Endothelial cell of umbilical vein (primary cell): ENCODE data around the gene CCBE1. TPM values are rescaled to one million over a fixed set of nuclear protein-coding genes. Genes with fewer than 3 reads are reported as not detected.

ENCODE experiments used
- BruUV-seq: library from RNA; stranded (reverse); fragments of 400-500 nt; replicated peaks from 2 replicates; lab custom pipeline; 2021; lab: Mats Ljungman, UMichigan
- CTCF ChIA-PET: fragments of 300-600, 350-600 bp; sonication (Branson Sonifier 250); formaldehyde crosslinking; loops from one replicate; lab custom pipeline; 2021; ENCODE audit warnings: antibody characterized with exemption, inconsistent platforms; lab: Charles Lee
- POLR2A ChIA-PET: fragments of 300-600, 350-600 bp; sonication (Branson Sonifier 250); formaldehyde crosslinking; loops from one replicate; lab custom pipeline; 2021; ENCODE audit warnings: antibody characterized with exemption, inconsistent platforms; lab: Charles Lee
- DNase-seq: peaks from one replicate; pipeline ENCODE4 v3.0.0-alpha.2; 2011; ENCODE audit warnings: low read depth, low spot score
- FAIRE-seq: peaks from 2 replicates; lab custom pipeline; 2011; peaks lifted over from hg19 to GRCh38; lab: Jason Lieb, UNC
- H2AFZ ChIP-seq: 2 replicates; pipeline ENCODE4 v1.6.0; 2012; ENCODE audit warnings: low read depth, low read length, control low read depth, inconsistent platforms
- H3K27ac ChIP-seq: 2 replicates; pipeline ENCODE4 v1.5.1; 2011; ENCODE audit warnings: low read depth, mild to moderate bottlenecking, control low read depth, low read length, moderate library complexity; ENCODE audit not compliant: insufficient read depth
- H3K27me3 ChIP-seq, 2 experiments: 2 replicates each; pipeline versions ENCODE4 v1.6.0 to v1.6.1; 2011; ENCODE audit warnings: low read length in 2 of 2, mixed read lengths in 1 of 2; ENCODE audit not compliant: control insufficient read depth in 2 of 2, insufficient read depth in 2 of 2
- H3K36me3 ChIP-seq, 2 experiments: 2 replicates in 1 of 2; 3 replicates in 1 of 2; pipeline ENCODE4 v1.5.1; 2011; ENCODE audit warnings: low read length in 2 of 2, mild to moderate bottlenecking in 1 of 2, moderate library complexity in 1 of 2; ENCODE audit not compliant: control insufficient read depth in 2 of 2, insufficient read depth in 2 of 2; ENCODE audit errors: extremely low read depth in 1 of 2
- H3K4me1 ChIP-seq: 3 replicates; pipeline ENCODE4 v1.5.1; 2011; ENCODE audit warnings: mild to moderate bottlenecking, low read length; ENCODE audit not compliant: control insufficient read depth, insufficient read depth; ENCODE audit errors: extremely low read depth
- H3K4me2 ChIP-seq: 2 replicates; pipeline ENCODE4 v1.6.1; 2011; ENCODE audit warnings: low read length, control low read depth, mixed read lengths; ENCODE audit not compliant: insufficient read depth
- H3K4me3 ChIP-seq, 3 experiments: fragments of 200-600 bp in 1 of 3; sonication (generic), shearing (Covaris generic) in 1 of 3; replicated peaks in 1 of 3; 2 replicates each; pipeline ENCODE4 v1.5.1; 2011 to 2016; ENCODE audit warnings: control low read depth in 3 of 3, low read length in 3 of 3, mild to moderate bottlenecking in 2 of 3, inconsistent platforms in 1 of 3, low read depth in 1 of 3, moderate library complexity in 1 of 3; ENCODE audit not compliant: insufficient read depth in 1 of 3
- H3K79me2 ChIP-seq: 2 replicates; pipeline ENCODE4 v1.6.0; 2012; ENCODE audit warnings: low read length, inconsistent platforms; ENCODE audit not compliant: control insufficient read depth, insufficient read depth
- H3K9ac ChIP-seq: replicated peaks from 2 replicates; pipeline ENCODE3; 2011; ENCODE audit warnings: low read length, control low read depth; ENCODE audit not compliant: insufficient read depth; ENCODE audit errors: extremely low read depth
- H3K9me1 ChIP-seq: replicated peaks from 3 replicates; pipeline ENCODE4 v1.6.0; 2011; ENCODE audit warnings: mild to moderate bottlenecking, low read length; ENCODE audit not compliant: control insufficient read depth, insufficient read depth; ENCODE audit errors: extremely low read depth
- H3K9me3 ChIP-seq: replicated peaks from 2 replicates; pipeline ENCODE4 v1.5.1; 2012; ENCODE audit warnings: low read length, inconsistent platforms; ENCODE audit not compliant: control insufficient read depth, insufficient read depth
- H4K20me1 ChIP-seq: replicated peaks from 2 replicates; pipeline ENCODE3; 2011; ENCODE audit warnings: mild to moderate bottlenecking, low read length; ENCODE audit not compliant: control insufficient read depth, insufficient read depth; ENCODE audit errors: extremely low read depth
- EZH2 ChIP-seq: IDR thresholded peaks from 2 replicates; pipeline ENCODE4 v1.6.1; 2012; ENCODE audit warnings: borderline replicate concordance, low read depth, mild to moderate bottlenecking, moderate library complexity, low read length, inconsistent platforms; ENCODE audit not compliant: severe bottlenecking
- FOS ChIP-seq: IDR thresholded peaks from 2 replicates; pipeline ENCODE4 v1.6.1; 2011; ENCODE audit warnings: mild to moderate bottlenecking, low read length, moderate library complexity, borderline replicate concordance; ENCODE audit not compliant: insufficient read depth
- GATA2 ChIP-seq: IDR thresholded peaks from 2 replicates; pipeline ENCODE4 v1.7.0; 2011; ENCODE audit warnings: low read depth, mild to moderate bottlenecking, moderate library complexity, mixed read lengths, low read length; ENCODE audit not compliant: insufficient read length, insufficient read depth
- JUN ChIP-seq: IDR thresholded peaks from 2 replicates; pipeline ENCODE4 v1.6.1; 2011; ENCODE audit warnings: borderline replicate concordance, low read depth; ENCODE audit not compliant: insufficient read length, insufficient read depth
- MYC ChIP-seq: IDR thresholded peaks from one replicate; pipeline ENCODE4 v1.6.1; 2011; ENCODE audit warnings: mild to moderate bottlenecking, low read depth, low read length
- POLR2A ChIP-seq: IDR thresholded peaks from 2 replicates; pipeline ENCODE4 v1.6.1; 2012; ENCODE audit warnings: low read depth, mild to moderate bottlenecking, control low read depth, low read length
- POLR2AphosphoS5 ChIP-seq: IDR thresholded peaks from 2 replicates; pipeline ENCODE4 v1.6.1; 2012; ENCODE audit warnings: low read depth, mild to moderate bottlenecking, control low read depth, low read length, moderate library complexity; ENCODE audit not compliant: insufficient read depth
- dilution Hi-C: fragments of 300-500 bp; cut with MboI; formaldehyde crosslinking; loops from one replicate; pipeline ENCODE4 v1.15.0; 2019; ENCODE audit warnings: low sequenced_read_pairs; ENCODE audit not compliant: extremely low pct_ligation_motif_present
- intact Hi-C: fragments of 100-400 bp; cut with micrococcal nuclease; formaldehyde crosslinking; loops from one replicate; pipeline ENCODE4 v1.10.0; 2022
- polyA plus RNA-seq, 4 experiments: library from polyadenylated mRNA; depleted of rRNA in 3 of 4; stranded (reverse) in 3 of 4; unstranded in 1 of 4; fragments of >200 nt; gene quantifications; 2 replicates each; pipeline versions ENCODE4 v1.2.1 to v1.2.3, GENCODE V29; 2011 to 2012; ENCODE audit warnings: missing spikeins in 1 of 4
- total RNA-seq: library from RNA; stranded (reverse); gene quantifications from 2 replicates; pipeline ENCODE4 v1.2.3, GENCODE V29; 2021
- TF ChIP-seq, protein P1 (sequence below): IDR thresholded peaks from 2 replicates; pipeline ENCODE4 v1.6.1; 2011; ENCODE audit not compliant: insufficient read depth, insufficient read length
- TF ChIP-seq, protein P2 (sequence below), 2 donors: IDR thresholded peaks; 1 replicate in 1 of 2; 2 replicates in 1 of 2; pipeline ENCODE4 v1.5.1; 2011; ENCODE audit warnings: low read length in 2 of 2, mild to moderate bottlenecking in 2 of 2, moderate library complexity in 2 of 2, control low read depth in 1 of 2, inconsistent platforms in 1 of 2, low read depth in 1 of 2; ENCODE audit not compliant: insufficient read depth in 1 of 2; ENCODE audit errors: extremely low read depth in 1 of 2

The CCBE1 gene
- total and polyA plus RNA-seq, 2 donors (not counting 3 experiments of a cell fraction or from before 2014, with no cell fraction given): 0.04 TPM; not detected in 1

DNA sequence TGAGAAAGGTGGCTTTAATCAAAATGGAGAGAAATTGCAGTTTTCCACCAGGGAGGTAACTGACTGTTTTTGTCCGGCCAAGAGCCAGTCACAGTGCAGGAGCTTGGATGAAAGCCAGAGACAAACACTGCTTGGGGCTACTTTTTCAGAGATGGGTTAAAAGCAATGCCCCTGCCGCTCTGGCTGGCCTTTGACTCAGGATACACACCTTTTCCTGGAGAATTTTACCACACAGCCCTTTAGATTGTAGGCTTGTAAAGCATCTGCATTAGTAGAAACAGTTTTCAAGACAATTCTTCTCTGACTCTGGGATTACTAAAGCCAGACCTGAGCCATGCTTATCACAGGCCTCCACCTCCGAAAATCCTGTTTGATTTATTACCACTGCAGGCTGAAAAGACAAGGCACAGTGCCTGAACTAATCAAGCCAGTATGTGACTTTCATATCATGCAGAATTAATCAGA lies 79.7 kb downstream of the CCBE1 start:
- CTCF ChIA-PET: interaction anchor here (0.8 to 2.7 kb wide), 4 partner anchors 13 to 206 kb away, joined by 3 to 13 read pairs (median 5); no protein-coding TSS in a partner anchor
- dilution Hi-C loops: no loop called here
- no peaks in the 10 kb centered on the region for H3K4me1 ChIP-seq
- H3K27me3 ChIP-seq: no peaks in the 10 kb centered on the region
- no peak overlapping the region for H3K9ac ChIP-seq
- TF ChIP-seq JUN (no peak), FOS (no peak), MYC (no peak), EZH2 (no peak), POLR2AphosphoS5 (no peak), POLR2A (no peak), GATA2 (no peak)
- TF ChIP-seq, protein P1, sequence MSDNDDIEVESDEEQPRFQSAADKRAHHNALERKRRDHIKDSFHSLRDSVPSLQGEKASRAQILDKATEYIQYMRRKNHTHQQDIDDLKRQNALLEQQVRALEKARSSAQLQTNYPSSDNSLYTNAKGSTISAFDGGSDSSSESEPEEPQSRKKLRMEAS: no peak
- TF ChIP-seq, protein P2, sequence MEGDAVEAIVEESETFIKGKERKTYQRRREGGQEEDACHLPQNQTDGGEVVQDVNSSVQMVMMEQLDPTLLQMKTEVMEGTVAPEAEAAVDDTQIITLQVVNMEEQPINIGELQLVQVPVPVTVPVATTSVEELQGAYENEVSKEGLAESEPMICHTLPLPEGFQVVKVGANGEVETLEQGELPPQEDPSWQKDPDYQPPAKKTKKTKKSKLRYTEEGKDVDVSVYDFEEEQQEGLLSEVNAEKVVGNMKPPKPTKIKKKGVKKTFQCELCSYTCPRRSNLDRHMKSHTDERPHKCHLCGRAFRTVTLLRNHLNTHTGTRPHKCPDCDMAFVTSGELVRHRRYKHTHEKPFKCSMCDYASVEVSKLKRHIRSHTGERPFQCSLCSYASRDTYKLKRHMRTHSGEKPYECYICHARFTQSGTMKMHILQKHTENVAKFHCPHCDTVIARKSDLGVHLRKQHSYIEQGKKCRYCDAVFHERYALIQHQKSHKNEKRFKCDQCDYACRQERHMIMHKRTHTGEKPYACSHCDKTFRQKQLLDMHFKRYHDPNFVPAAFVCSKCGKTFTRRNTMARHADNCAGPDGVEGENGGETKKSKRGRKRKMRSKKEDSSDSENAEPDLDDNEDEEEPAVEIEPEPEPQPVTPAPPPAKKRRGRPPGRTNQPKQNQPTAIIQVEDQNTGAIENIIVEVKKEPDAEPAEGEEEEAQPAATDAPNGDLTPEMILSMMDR (IDR thresholded peaks at IDR 0.05; ENCODE audit: extremely low read depth in 1 of 2, insufficient read depth in 1 of 2, low read depth in 1 of 2, low read length in 2 of 2): no peak
- H4K20me1 ChIP-seq: no peaks in the 10 kb centered on the region
- POLR2A ChIA-PET: no interaction called here
- H3K79me2 ChIP-seq: no peaks in the 10 kb centered on the region
- H3K4me3 ChIP-seq: no peak overlapping the region
- H2AFZ ChIP-seq: no peak overlapping the region
- no peak overlapping the region for H3K4me2 ChIP-seq
- DNase-seq: no peak
- no peak overlapping the region for H3K27ac ChIP-seq
- H3K9me1 ChIP-seq: no peaks in the 10 kb centered on the region
- BruUV-seq: no TSS peak
- H3K9me3 ChIP-seq: peaks cover 1% of the 10 kb centered on the region
- intact Hi-C loops: no loop called here
- H3K36me3 ChIP-seq: no peaks in the 10 kb centered on the region
- no peak for FAIRE-seq
